Prostate gland (tissue), 2 donors: ENCODE results near the gene NECTIN1.
A peak's percentile ranks its signal among the peaks of the same experiment; 100 is the strongest.

ENCODE experiments used
- POLR2AphosphoS5 ChIP-seq: sonication (generic); formaldehyde crosslinking; IDR thresholded peaks from one replicate; pipeline ENCODE4 v1.6.1; 2017; ENCODE audit warnings: antibody characterized with exemption
- TF ChIP-seq, protein P1 (sequence below), 4 experiments: fragments of 200-600 bp in 2 of 4; fragments of 450-650 bp in 2 of 4; sonication (generic) in 2 of 4; IDR thresholded peaks; 1 replicate in 3 of 4; 2 replicates in 1 of 4; pipeline ENCODE4 v1.5.1; 2016 to 2019; ENCODE audit warnings: antibody characterized with exemption in 4 of 4, mild to moderate bottlenecking in 2 of 4, moderate library complexity in 2 of 4

DNA sequence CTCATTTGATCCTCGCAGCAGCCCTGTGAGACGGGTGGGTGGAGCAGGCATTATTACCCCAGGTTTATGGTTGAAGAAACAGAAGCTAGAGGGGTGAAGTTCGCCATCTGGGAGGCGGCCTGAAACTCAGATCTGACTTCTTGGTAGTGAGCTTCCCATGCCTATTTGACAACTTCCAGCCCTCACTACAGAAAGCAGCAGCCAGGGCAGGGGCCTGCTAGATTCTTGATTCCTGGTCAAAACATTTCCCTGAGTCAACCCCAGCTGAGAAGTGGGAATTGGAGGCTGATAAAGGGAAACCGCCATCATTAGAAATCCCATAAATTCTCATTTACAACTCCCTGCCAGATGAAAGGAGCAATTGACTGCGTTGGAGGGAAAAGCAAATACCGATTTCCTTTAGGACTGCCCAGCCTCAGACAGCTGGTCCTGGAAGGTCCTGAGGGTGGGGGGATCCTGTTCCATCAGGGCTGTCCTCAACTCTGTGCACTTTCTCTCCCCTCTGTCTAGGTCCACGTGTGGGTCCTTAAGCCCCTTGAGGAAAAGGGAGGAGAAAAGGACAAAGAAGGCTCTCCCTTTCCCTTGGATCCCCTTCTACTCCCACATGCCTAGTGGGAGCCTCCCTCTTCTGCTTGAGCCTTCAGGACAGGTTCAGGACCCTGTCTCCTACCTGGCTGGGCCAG, 10.2 kb upstream of the NECTIN1 start:
- TF ChIP-seq, protein P1, sequence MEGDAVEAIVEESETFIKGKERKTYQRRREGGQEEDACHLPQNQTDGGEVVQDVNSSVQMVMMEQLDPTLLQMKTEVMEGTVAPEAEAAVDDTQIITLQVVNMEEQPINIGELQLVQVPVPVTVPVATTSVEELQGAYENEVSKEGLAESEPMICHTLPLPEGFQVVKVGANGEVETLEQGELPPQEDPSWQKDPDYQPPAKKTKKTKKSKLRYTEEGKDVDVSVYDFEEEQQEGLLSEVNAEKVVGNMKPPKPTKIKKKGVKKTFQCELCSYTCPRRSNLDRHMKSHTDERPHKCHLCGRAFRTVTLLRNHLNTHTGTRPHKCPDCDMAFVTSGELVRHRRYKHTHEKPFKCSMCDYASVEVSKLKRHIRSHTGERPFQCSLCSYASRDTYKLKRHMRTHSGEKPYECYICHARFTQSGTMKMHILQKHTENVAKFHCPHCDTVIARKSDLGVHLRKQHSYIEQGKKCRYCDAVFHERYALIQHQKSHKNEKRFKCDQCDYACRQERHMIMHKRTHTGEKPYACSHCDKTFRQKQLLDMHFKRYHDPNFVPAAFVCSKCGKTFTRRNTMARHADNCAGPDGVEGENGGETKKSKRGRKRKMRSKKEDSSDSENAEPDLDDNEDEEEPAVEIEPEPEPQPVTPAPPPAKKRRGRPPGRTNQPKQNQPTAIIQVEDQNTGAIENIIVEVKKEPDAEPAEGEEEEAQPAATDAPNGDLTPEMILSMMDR (IDR thresholded peaks at IDR 0.05), result no peak
- TF ChIP-seq POLR2AphosphoS5, result peak; percentile 11
